ENCODE data around the gene PHF3.

DNA sequence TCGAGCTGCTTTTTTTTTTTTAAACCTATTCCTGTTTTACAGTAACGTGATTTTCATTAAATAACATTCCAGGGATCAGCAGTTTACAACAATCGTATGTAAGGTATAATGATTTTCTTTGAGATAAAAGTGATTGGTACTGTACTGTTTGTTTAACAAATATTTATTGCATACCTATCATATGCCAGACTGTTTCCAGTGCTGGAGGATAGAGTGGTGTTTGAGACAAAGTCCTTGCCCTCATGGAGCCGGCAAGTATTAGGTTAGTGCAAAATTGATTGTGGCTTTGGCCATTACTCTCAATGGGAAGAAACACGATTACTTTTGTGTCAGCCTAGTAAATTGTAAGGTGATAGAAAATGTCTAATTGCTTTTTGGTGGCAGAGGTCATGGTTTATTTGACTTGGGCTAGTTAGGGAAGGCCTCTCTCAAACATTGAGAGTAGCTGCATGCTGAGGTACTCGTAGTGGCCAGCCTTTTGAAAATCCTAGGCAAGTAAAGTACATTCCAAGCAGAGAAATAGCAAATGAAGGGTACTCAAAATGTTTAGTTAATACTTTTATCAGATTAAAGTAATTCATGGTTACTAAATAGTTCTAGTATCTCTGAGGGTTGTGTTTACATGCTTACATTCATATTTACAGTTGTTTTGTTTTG lies 35.6 kb downstream of the PHF3 start:
- TF ChIP-seq, protein P1, sequence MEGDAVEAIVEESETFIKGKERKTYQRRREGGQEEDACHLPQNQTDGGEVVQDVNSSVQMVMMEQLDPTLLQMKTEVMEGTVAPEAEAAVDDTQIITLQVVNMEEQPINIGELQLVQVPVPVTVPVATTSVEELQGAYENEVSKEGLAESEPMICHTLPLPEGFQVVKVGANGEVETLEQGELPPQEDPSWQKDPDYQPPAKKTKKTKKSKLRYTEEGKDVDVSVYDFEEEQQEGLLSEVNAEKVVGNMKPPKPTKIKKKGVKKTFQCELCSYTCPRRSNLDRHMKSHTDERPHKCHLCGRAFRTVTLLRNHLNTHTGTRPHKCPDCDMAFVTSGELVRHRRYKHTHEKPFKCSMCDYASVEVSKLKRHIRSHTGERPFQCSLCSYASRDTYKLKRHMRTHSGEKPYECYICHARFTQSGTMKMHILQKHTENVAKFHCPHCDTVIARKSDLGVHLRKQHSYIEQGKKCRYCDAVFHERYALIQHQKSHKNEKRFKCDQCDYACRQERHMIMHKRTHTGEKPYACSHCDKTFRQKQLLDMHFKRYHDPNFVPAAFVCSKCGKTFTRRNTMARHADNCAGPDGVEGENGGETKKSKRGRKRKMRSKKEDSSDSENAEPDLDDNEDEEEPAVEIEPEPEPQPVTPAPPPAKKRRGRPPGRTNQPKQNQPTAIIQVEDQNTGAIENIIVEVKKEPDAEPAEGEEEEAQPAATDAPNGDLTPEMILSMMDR (conservative IDR thresholded peaks at IDR 0.05; ENCODE audit: low read length): no peak
- TF ChIP-seq EZH2phosphoT487 (IDR thresholded peaks at IDR 0.05; ENCODE audit: borderline replicate concordance): no peak

All from Loucy (cell line).